Peyer's patch (tissue), 4 donors: ENCODE measurements around the gene LILRA2.

Source experiments
- CTCF ChIP-seq, 6 experiments: fragments of 450-650 bp in 4 of 6; fragments of 200-600 bp in 2 of 6; sonication (generic) in 1 of 6; IDR thresholded peaks; one replicate each; pipeline ENCODE4 v1.5.1; 2017 to 2019; ENCODE audit warnings: antibody characterized with exemption in 6 of 6, mild to moderate bottlenecking in 3 of 6, moderate library complexity in 1 of 6
- POLR2A ChIP-seq, 2 donors: fragments of 450-650 bp; IDR thresholded peaks; one replicate each; pipeline ENCODE4 v1.5.1; 2017; ENCODE audit warnings: antibody characterized with exemption in 2 of 2, mild to moderate bottlenecking in 2 of 2, moderate library complexity in 2 of 2

GRCh38 chr19:54549224-54549623 lies 24.4 kb upstream of the LILRA2 start:
- TF ChIP-seq CTCF (IDR thresholded peaks at IDR 0.05) (no peak), POLR2A (IDR thresholded peaks at IDR 0.05) (no peak)
